ENCODE results near the gene E4F1.

Gene E4F1

GRCh38 chr16:2209258-2210008 is 14.0 kb upstream of the E4F1 start:
- DNase-seq (ENCODE audit: insufficient read length) (no peak), FAIRE-seq (no peak)
- TF ChIP-seq TAF1 (IDR thresholded peaks at IDR 0.05; ENCODE audit: borderline replicate concordance, low read depth, low read length) (no peak), POLR2AphosphoS5 (IDR thresholded peaks at IDR 0.05; ENCODE audit: low read depth, low read length) (no peak), POLR2A (IDR thresholded peaks at IDR 0.05; ENCODE audit: low read depth, low read length) (no peak)

- FAIRE-seq: no peak
These were observed 13.4 kb upstream of the E4F1 start for GRCh38 chr16:2210009-2210332.

GRCh38 chr16:2210386-2211365 is 12.7 kb upstream of the E4F1 start, which contains the start of gene BRICD5:
Gene BRICD5 (minus strand): TSS chr16:2210863. CDS start chr16:2210833, 30 bp downstream.
- DNase-seq (ENCODE audit: insufficient read length): no peak
- TF ChIP-seq POLR2A (IDR thresholded peaks at IDR 0.05; ENCODE audit: low read depth, low read length) (peak; percentile 13; the same call in 1 of the 2 replicates), POLR2AphosphoS5 (IDR thresholded peaks at IDR 0.05; ENCODE audit: low read depth, low read length) (peak; percentile 11; the same call in 1 of the 2 replicates), TAF1 (IDR thresholded peaks at IDR 0.05; ENCODE audit: borderline replicate concordance, low read depth, low read length) (no peak)
- no peak for FAIRE-seq

More at GRCh38 chr16:2210009-2210332, 13.4 kb upstream of the E4F1 start:
- DNase-seq (ENCODE audit: insufficient read length): no peak
- TF ChIP-seq POLR2A (IDR thresholded peaks at IDR 0.05; ENCODE audit: low read depth, low read length): no peak
- no peak for TF ChIP-seq POLR2AphosphoS5 (IDR thresholded peaks at IDR 0.05; ENCODE audit: low read depth, low read length)
- TF ChIP-seq TAF1 (IDR thresholded peaks at IDR 0.05; ENCODE audit: borderline replicate concordance, low read depth, low read length): no peak

GRCh38 chr16:2211923-2212347 is 11.5 kb upstream of the E4F1 start:
- no peak for DNase-seq (ENCODE audit: insufficient read length)
- FAIRE-seq: no peak
- no peak for TF ChIP-seq POLR2A (IDR thresholded peaks at IDR 0.05; ENCODE audit: low read depth, low read length)

- TF ChIP-seq POLR2AphosphoS5 (IDR thresholded peaks at IDR 0.05; ENCODE audit: low read depth, low read length) (no peak), POLR2A (IDR thresholded peaks at IDR 0.05; ENCODE audit: low read depth, low read length) (peak; percentile 38)
- DNase-seq (ENCODE audit: insufficient read length) (no peak), FAIRE-seq (no peak)
These were observed 10.7 kb upstream of the E4F1 start for GRCh38 chr16:2212362-2213324.

GRCh38 chr16:2213817-2214718 is 9.3 kb upstream of the E4F1 start:
- no peak for DNase-seq (ENCODE audit: insufficient read length)
- FAIRE-seq: no peak

GRCh38 chr16:2214719-2214968 is 8.7 kb upstream of the E4F1 start, which contains the start of gene PGP:
Gene PGP (minus strand): TSS chr16:2214840. CDS start chr16:2214777, 63 bp downstream.
- FAIRE-seq: peak; percentile 97
- no peak for TF ChIP-seq TAF1 (IDR thresholded peaks at IDR 0.05; ENCODE audit: borderline replicate concordance, low read depth, low read length)
- TF ChIP-seq POLR2AphosphoS5 (IDR thresholded peaks at IDR 0.05; ENCODE audit: low read depth, low read length): no peak
- TF ChIP-seq POLR2A (IDR thresholded peaks at IDR 0.05; ENCODE audit: low read depth, low read length): no peak
- DNase-seq (ENCODE audit: insufficient read length): no peak

More at GRCh38 chr16:2213817-2214718, 9.3 kb upstream of the E4F1 start:
- no peak; the same call in 1 of the 2 replicates for TF ChIP-seq POLR2A (IDR thresholded peaks at IDR 0.05; ENCODE audit: low read depth, low read length)
- no peak; the same call in 1 of the 2 replicates for TF ChIP-seq POLR2AphosphoS5 (IDR thresholded peaks at IDR 0.05; ENCODE audit: low read depth, low read length)
- no peak for TF ChIP-seq TAF1 (IDR thresholded peaks at IDR 0.05; ENCODE audit: borderline replicate concordance, low read depth, low read length)

GRCh38 chr16:2216330-2216729 is 7.1 kb upstream of the E4F1 start:
- DNase-seq (ENCODE audit: insufficient read length): no peak
- TF ChIP-seq POLR2AphosphoS5 (IDR thresholded peaks at IDR 0.05; ENCODE audit: low read depth, low read length) (no peak), POLR2A (IDR thresholded peaks at IDR 0.05; ENCODE audit: low read depth, low read length) (no peak), TAF1 (IDR thresholded peaks at IDR 0.05; ENCODE audit: borderline replicate concordance, low read depth, low read length) (no peak)
- no peak for FAIRE-seq

GRCh38 chr16:2223942-2224486 is 623 bp downstream of the E4F1 start:
- FAIRE-seq (no peak), DNase-seq (ENCODE audit: insufficient read length) (peak; percentile 69)
- no peak for TF ChIP-seq POLR2A (IDR thresholded peaks at IDR 0.05; ENCODE audit: low read depth, low read length)
- TF ChIP-seq TAF1 (IDR thresholded peaks at IDR 0.05; ENCODE audit: borderline replicate concordance, low read depth, low read length): no peak
- no peak for TF ChIP-seq POLR2AphosphoS5 (IDR thresholded peaks at IDR 0.05; ENCODE audit: low read depth, low read length)

Measured in GM12892 (cell line).